Endothelial cell of umbilical vein (primary cell): ENCODE results near the gene ESYT3. TPM values are rescaled to one million over a fixed set of nuclear protein-coding genes. Genes with fewer than 3 reads are reported as not detected.

Experiments
- BruUV-seq: library from RNA; stranded (reverse); fragments of 400-500 nt; replicated peaks from 2 replicates; lab custom pipeline; 2021; lab: Mats Ljungman, UMichigan
- CTCF ChIA-PET: fragments of 300-600, 350-600 bp; sonication (Branson Sonifier 250); formaldehyde crosslinking; loops from one replicate; lab custom pipeline; 2021; ENCODE audit warnings: antibody characterized with exemption, inconsistent platforms; lab: Charles Lee
- POLR2A ChIA-PET: fragments of 300-600, 350-600 bp; sonication (Branson Sonifier 250); formaldehyde crosslinking; loops from one replicate; lab custom pipeline; 2021; ENCODE audit warnings: antibody characterized with exemption, inconsistent platforms; lab: Charles Lee
- DNase-seq: peaks from one replicate; pipeline ENCODE4 v3.0.0-alpha.2; 2011; ENCODE audit warnings: low read depth, low spot score
- FAIRE-seq: peaks from 2 replicates; lab custom pipeline; 2011; peaks lifted over from hg19 to GRCh38; lab: Jason Lieb, UNC
- H2AFZ ChIP-seq: 2 replicates; pipeline ENCODE4 v1.6.0; 2012; ENCODE audit warnings: low read depth, low read length, control low read depth, inconsistent platforms
- H3K27ac ChIP-seq: 2 replicates; pipeline ENCODE4 v1.5.1; 2011; ENCODE audit warnings: low read depth, mild to moderate bottlenecking, control low read depth, low read length, moderate library complexity; ENCODE audit not compliant: insufficient read depth
- H3K27me3 ChIP-seq, 2 experiments: 2 replicates each; pipeline versions ENCODE4 v1.6.0 to v1.6.1; 2011; ENCODE audit warnings: low read length in 2 of 2, mixed read lengths in 1 of 2; ENCODE audit not compliant: control insufficient read depth in 2 of 2, insufficient read depth in 2 of 2
- H3K36me3 ChIP-seq, 2 experiments: 2 replicates in 1 of 2; 3 replicates in 1 of 2; pipeline ENCODE4 v1.5.1; 2011; ENCODE audit warnings: low read length in 2 of 2, mild to moderate bottlenecking in 1 of 2, moderate library complexity in 1 of 2; ENCODE audit not compliant: control insufficient read depth in 2 of 2, insufficient read depth in 2 of 2; ENCODE audit errors: extremely low read depth in 1 of 2
- H3K4me1 ChIP-seq: 3 replicates; pipeline ENCODE4 v1.5.1; 2011; ENCODE audit warnings: mild to moderate bottlenecking, low read length; ENCODE audit not compliant: control insufficient read depth, insufficient read depth; ENCODE audit errors: extremely low read depth
- H3K4me2 ChIP-seq: 2 replicates; pipeline ENCODE4 v1.6.1; 2011; ENCODE audit warnings: low read length, control low read depth, mixed read lengths; ENCODE audit not compliant: insufficient read depth
- H3K4me3 ChIP-seq, 3 experiments: fragments of 200-600 bp in 1 of 3; sonication (generic), shearing (Covaris generic) in 1 of 3; replicated peaks in 1 of 3; 2 replicates each; pipeline ENCODE4 v1.5.1; 2011 to 2016; ENCODE audit warnings: control low read depth in 3 of 3, low read length in 3 of 3, mild to moderate bottlenecking in 2 of 3, inconsistent platforms in 1 of 3, low read depth in 1 of 3, moderate library complexity in 1 of 3; ENCODE audit not compliant: insufficient read depth in 1 of 3
- H3K79me2 ChIP-seq: 2 replicates; pipeline ENCODE4 v1.6.0; 2012; ENCODE audit warnings: low read length, inconsistent platforms; ENCODE audit not compliant: control insufficient read depth, insufficient read depth
- H3K9ac ChIP-seq: replicated peaks from 2 replicates; pipeline ENCODE3; 2011; ENCODE audit warnings: low read length, control low read depth; ENCODE audit not compliant: insufficient read depth; ENCODE audit errors: extremely low read depth
- H3K9me1 ChIP-seq: replicated peaks from 3 replicates; pipeline ENCODE4 v1.6.0; 2011; ENCODE audit warnings: mild to moderate bottlenecking, low read length; ENCODE audit not compliant: control insufficient read depth, insufficient read depth; ENCODE audit errors: extremely low read depth
- H3K9me3 ChIP-seq: replicated peaks from 2 replicates; pipeline ENCODE4 v1.5.1; 2012; ENCODE audit warnings: low read length, inconsistent platforms; ENCODE audit not compliant: control insufficient read depth, insufficient read depth
- H4K20me1 ChIP-seq: replicated peaks from 2 replicates; pipeline ENCODE3; 2011; ENCODE audit warnings: mild to moderate bottlenecking, low read length; ENCODE audit not compliant: control insufficient read depth, insufficient read depth; ENCODE audit errors: extremely low read depth
- GATA2 ChIP-seq: IDR thresholded peaks from 2 replicates; pipeline ENCODE4 v1.7.0; 2011; ENCODE audit warnings: low read depth, mild to moderate bottlenecking, moderate library complexity, mixed read lengths, low read length; ENCODE audit not compliant: insufficient read length, insufficient read depth
- JUN ChIP-seq: IDR thresholded peaks from 2 replicates; pipeline ENCODE4 v1.6.1; 2011; ENCODE audit warnings: borderline replicate concordance, low read depth; ENCODE audit not compliant: insufficient read length, insufficient read depth
- MAX ChIP-seq: IDR thresholded peaks from 2 replicates; pipeline ENCODE4 v1.6.1; 2011; ENCODE audit not compliant: insufficient read depth, insufficient read length
- dilution Hi-C: fragments of 300-500 bp; cut with MboI; formaldehyde crosslinking; loops from one replicate; pipeline ENCODE4 v1.15.0; 2019; ENCODE audit warnings: low sequenced_read_pairs; ENCODE audit not compliant: extremely low pct_ligation_motif_present
- intact Hi-C: fragments of 100-400 bp; cut with micrococcal nuclease; formaldehyde crosslinking; loops from one replicate; pipeline ENCODE4 v1.10.0; 2022
- polyA plus RNA-seq, 4 experiments: library from polyadenylated mRNA; depleted of rRNA in 3 of 4; stranded (reverse) in 3 of 4; unstranded in 1 of 4; fragments of >200 nt; gene quantifications; 2 replicates each; pipeline versions ENCODE4 v1.2.1 to v1.2.3, GENCODE V29; 2011 to 2012; ENCODE audit warnings: missing spikeins in 1 of 4
- total RNA-seq: library from RNA; stranded (reverse); gene quantifications from 2 replicates; pipeline ENCODE4 v1.2.3, GENCODE V29; 2021
- TF ChIP-seq, protein P1 (sequence below), 2 donors: IDR thresholded peaks; 1 replicate in 1 of 2; 2 replicates in 1 of 2; pipeline ENCODE4 v1.5.1; 2011; ENCODE audit warnings: low read length in 2 of 2, mild to moderate bottlenecking in 2 of 2, moderate library complexity in 2 of 2, control low read depth in 1 of 2, inconsistent platforms in 1 of 2, low read depth in 1 of 2; ENCODE audit not compliant: insufficient read depth in 1 of 2; ENCODE audit errors: extremely low read depth in 1 of 2

ESYT3 gene
- total and polyA plus RNA-seq, 2 donors (not counting 3 experiments of a cell fraction or from before 2014, with no cell fraction given) = not detected

DNA sequence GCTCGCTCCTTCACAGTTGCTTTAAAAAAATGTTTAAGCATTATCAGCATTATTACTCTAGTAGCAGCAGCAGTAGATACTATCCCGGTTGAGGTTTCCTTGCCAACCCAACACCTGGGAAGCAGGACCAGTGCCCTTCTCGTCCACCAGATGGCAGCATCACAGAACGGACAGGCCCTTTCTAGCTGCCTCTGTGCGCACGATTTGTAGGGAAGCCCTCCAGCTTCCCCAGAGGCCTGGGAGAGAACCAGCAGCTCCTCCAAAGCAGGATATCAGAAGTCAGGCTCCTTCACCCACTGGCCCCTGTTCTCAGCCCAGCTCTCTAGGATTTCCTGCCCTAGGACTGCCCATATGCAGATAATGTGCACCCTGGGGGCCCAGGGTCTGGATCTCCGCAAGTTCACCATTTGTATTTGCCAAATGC is 16.8 kb upstream of the ESYT3 start:
- no TSS peak for BruUV-seq
- Histone ChIP-seq H3K9me3 (no peaks in the 10 kb centered on the region), H3K4me3 (no peak overlapping the region), H3K4me2 (no peak overlapping the region), H3K36me3 (no peaks in the 10 kb centered on the region), H4K20me1 (no peaks in the 10 kb centered on the region), H2AFZ (no peak overlapping the region), H3K27me3 (peaks cover 0 to 5% of the 10 kb centered on the region in 2 experiments), H3K9me1 (no peaks in the 10 kb centered on the region), H3K27ac (no peak overlapping the region), H3K9ac (no peak overlapping the region), H3K4me1 (no peaks in the 10 kb centered on the region), H3K79me2 (no peaks in the 10 kb centered on the region)
- intact Hi-C loops (loop anchor here (1.0 to 5.0 kb wide), 8 partner anchors 62 to 912 kb away; partner anchors contain the start of gene CEP70), dilution Hi-C loops (no loop called here)
- peak; percentile 90 for FAIRE-seq
- TF ChIP-seq JUN (no peak), MAX (no peak)
- TF ChIP-seq, protein P1, sequence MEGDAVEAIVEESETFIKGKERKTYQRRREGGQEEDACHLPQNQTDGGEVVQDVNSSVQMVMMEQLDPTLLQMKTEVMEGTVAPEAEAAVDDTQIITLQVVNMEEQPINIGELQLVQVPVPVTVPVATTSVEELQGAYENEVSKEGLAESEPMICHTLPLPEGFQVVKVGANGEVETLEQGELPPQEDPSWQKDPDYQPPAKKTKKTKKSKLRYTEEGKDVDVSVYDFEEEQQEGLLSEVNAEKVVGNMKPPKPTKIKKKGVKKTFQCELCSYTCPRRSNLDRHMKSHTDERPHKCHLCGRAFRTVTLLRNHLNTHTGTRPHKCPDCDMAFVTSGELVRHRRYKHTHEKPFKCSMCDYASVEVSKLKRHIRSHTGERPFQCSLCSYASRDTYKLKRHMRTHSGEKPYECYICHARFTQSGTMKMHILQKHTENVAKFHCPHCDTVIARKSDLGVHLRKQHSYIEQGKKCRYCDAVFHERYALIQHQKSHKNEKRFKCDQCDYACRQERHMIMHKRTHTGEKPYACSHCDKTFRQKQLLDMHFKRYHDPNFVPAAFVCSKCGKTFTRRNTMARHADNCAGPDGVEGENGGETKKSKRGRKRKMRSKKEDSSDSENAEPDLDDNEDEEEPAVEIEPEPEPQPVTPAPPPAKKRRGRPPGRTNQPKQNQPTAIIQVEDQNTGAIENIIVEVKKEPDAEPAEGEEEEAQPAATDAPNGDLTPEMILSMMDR (IDR thresholded peaks at IDR 0.05; ENCODE audit: extremely low read depth in 1 of 2, insufficient read depth in 1 of 2, low read depth in 1 of 2, low read length in 2 of 2) = peak; percentile 89 to 92
- DNase-seq = peak; percentile 64
- POLR2A ChIA-PET = no interaction called here
- CTCF ChIA-PET = interaction anchor here (0.6 to 2.9 kb wide), 35 partner anchors 8 to 936 kb away, joined by 3 to 92 read pairs (median 4); partner anchors contain the start of genes ESYT3 and MRAS

DNA sequence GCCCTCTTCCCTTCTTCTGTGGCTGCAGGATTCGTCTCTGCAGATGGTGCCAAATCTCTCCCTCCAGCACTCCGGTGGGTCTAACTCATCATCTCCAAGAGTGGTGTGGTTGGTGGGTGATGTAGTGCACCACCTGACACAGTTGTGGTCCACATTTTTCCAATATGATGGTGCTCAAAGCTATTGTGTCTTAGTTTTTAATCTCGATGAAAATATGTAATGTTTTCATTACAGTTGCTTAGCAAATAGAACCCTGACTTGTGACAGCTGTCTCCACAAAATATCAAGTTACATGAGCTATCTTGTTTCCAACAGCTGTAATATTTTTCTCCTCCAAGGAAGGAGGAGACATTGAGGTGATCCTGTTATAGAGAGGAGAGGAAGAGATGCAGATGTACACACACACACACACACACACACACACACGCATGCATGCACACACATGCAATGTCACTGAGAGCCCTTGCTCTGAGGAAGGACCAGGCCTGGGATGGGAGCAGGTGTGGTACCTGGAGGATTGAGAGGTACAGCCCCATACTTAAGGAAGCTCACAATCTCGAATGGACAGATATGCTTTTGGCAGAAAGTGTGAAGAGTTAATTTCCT is 15.7 kb upstream of the ESYT3 start:
- DNase-seq (no peak), FAIRE-seq (no peak)
- Histone ChIP-seq H3K9ac (no peak overlapping the region), H3K27ac (no peak overlapping the region), H2AFZ (no peak overlapping the region), H3K4me1 (no peaks in the 10 kb centered on the region), H3K36me3 (no peaks in the 10 kb centered on the region), H3K9me1 (no peaks in the 10 kb centered on the region), H3K4me2 (no peak overlapping the region), H3K27me3 (peaks cover 0 to 5% of the 10 kb centered on the region in 2 experiments), H4K20me1 (no peaks in the 10 kb centered on the region), H3K9me3 (no peaks in the 10 kb centered on the region), H3K4me3 (no peak overlapping the region), H3K79me2 (no peaks in the 10 kb centered on the region)
- dilution Hi-C loops = no loop called here
- POLR2A ChIA-PET = no interaction called here
- BruUV-seq = no TSS peak
- intact Hi-C loops = loop anchor here (5.0 kb wide), 3 partner anchors 86 to 351 kb away; no protein-coding TSS in a partner anchor
- no peak for TF ChIP-seq GATA2
- CTCF ChIA-PET = interaction anchor here (0.6 to 2.9 kb wide), 9 partner anchors 10 to 561 kb away, joined by 3 to 92 read pairs (median 4); no protein-coding TSS in a partner anchor
